Measurements from ENCODE around the gene TRAPPC2. TPM values are rescaled to one million over a fixed set of nuclear protein-coding genes. Genes with fewer than 3 reads are reported as not detected.

The TRAPPC2 gene
- total and polyA plus RNA-seq, 2 of the 4 experiments (the other 2 are of a cell fraction): 11.3 to 13.8 TPM

DNA sequence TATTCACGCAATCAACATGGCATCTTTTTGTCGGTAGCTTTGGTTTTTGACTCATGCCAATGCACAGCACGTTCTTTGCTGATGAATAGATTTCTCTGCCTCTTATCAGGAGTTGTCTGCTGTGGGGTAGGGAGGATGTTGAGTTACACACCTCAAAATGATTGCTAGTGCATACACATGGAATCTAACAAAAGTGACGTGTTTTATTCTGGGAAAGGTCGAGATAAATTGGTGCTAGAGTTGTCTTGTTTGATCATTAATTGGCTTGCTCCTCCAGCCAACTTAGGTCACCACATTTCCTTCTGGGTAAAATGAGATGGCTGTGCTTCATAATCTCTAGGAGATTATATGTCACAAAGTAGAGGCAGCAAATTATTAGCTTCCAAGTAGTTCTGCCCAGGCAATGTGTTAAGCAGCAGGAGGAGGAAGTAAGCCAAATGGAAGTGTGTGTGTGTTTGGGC lies 41.6 kb downstream of the TRAPPC2 start:
- no peak overlapping the region for H3K14ac ChIP-seq (replicated peaks; ENCODE audit: low read depth, low read length)
- no peak overlapping the region for H4K91ac ChIP-seq (ENCODE audit: insufficient read depth, low read depth, low read length)
- dilution Hi-C loops (cut with HindIII; ENCODE audit: low sequenced_read_pairs, unreplicated experiment) (no loop called here), in situ Hi-C loops (cut with MboI; ENCODE audit: low sequenced_read_pairs) (no loop called here), intact Hi-C loops (cut with micrococcal nuclease) (loop anchor here (5.0 kb wide), 1 partner anchor 40 kb away; the partner anchor contains the start of genes OFD1 and TRAPPC2)
- DNase-seq (no peak), ATAC-seq (ENCODE audit: low read depth) (no peak)
- no peak for TF ChIP-seq MAFK (IDR thresholded peaks at IDR 0.05; ENCODE audit: low read depth, low read length)
- TF ChIP-seq CHD1 (IDR thresholded peaks at IDR 0.05; ENCODE audit: low read depth, low read length): no peak
- TF ChIP-seq MXI1 (IDR thresholded peaks at IDR 0.05; ENCODE audit: borderline replicate concordance, low read depth, low read length): no peak
- TF ChIP-seq NFE2L2 (IDR thresholded peaks at IDR 0.05; ENCODE audit: low read depth, low read length): no peak
- no peak for TF ChIP-seq RAD21 (IDR thresholded peaks at IDR 0.05; ENCODE audit: low read length)
- no peak for TF ChIP-seq MAZ (IDR thresholded peaks at IDR 0.05; ENCODE audit: borderline replicate concordance, low read depth, low read length)
- TF ChIP-seq BHLHE40 (IDR thresholded peaks at IDR 0.05; ENCODE audit: low read depth, low read length): no peak
- no peak for TF ChIP-seq SMC3 (IDR thresholded peaks at IDR 0.05; ENCODE audit: low read depth, low read length)
- TF ChIP-seq RFX5 (IDR thresholded peaks at IDR 0.05; ENCODE audit: low read depth, low read length): no peak
- no peak for TF ChIP-seq RCOR1 (IDR thresholded peaks at IDR 0.05; ENCODE audit: insufficient replicate concordance, low read length)
- no peak for TF ChIP-seq POLR2A (IDR thresholded peaks at IDR 0.05; ENCODE audit: low read depth, low read length)
- TF ChIP-seq, protein P1, sequence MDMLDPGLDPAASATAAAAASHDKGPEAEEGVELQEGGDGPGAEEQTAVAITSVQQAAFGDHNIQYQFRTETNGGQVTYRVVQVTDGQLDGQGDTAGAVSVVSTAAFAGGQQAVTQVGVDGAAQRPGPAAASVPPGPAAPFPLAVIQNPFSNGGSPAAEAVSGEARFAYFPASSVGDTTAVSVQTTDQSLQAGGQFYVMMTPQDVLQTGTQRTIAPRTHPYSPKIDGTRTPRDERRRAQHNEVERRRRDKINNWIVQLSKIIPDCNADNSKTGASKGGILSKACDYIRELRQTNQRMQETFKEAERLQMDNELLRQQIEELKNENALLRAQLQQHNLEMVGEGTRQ (IDR thresholded peaks at IDR 0.05; ENCODE audit: low read depth, low read length): no peak
- CTCF ChIA-PET: no interaction called here
- no peak overlapping the region for H3K23ac ChIP-seq (ENCODE audit: low read depth, low read length)
- H3K27ac ChIP-seq (ENCODE audit: insufficient read depth, low read length): no peak overlapping the region
- peaks cover 49% of the 10 kb centered on the region for H4K20me1 ChIP-seq (ENCODE audit: insufficient read depth, low read length)
- no peak overlapping the region for H4K5ac ChIP-seq (ENCODE audit: low read depth, low read length)
- no peaks in the 10 kb centered on the region; the same call in 1 of the 2 replicates for H3K27me3 ChIP-seq (ENCODE audit: control insufficient read depth, insufficient read depth, low read length)
- no peak overlapping the region for H3K4me3 ChIP-seq (ENCODE audit: insufficient read depth, low read depth, low read length)
- no peak overlapping the region for H2BK20ac ChIP-seq (ENCODE audit: low read depth, low read length)
- no peak overlapping the region for H3K4ac ChIP-seq (ENCODE audit: low read depth, low read length)
- H3K9ac ChIP-seq (ENCODE audit: low read depth, low read length): no peak overlapping the region
- no peak overlapping the region for H2AFZ ChIP-seq (replicated peaks; ENCODE audit: low read length, poor library complexity)
- H3K9me1 ChIP-seq (ENCODE audit: insufficient read depth, low read length): peaks cover 3% of the 10 kb centered on the region; the same call in 1 of the 2 replicates
- no peak overlapping the region for H4K8ac ChIP-seq (ENCODE audit: low read depth in 2 of 2, low read length in 2 of 2)
- H2BK15ac ChIP-seq (ENCODE audit: low read depth, low read length): no peak overlapping the region
- no peak overlapping the region for H2BK120ac ChIP-seq (ENCODE audit: low read depth, low read length)
- no peak overlapping the region for H3K4me2 ChIP-seq (ENCODE audit: low read depth, low read length)
- WGBS, 2 experiments (ENCODE audit: extremely low coverage in 2 of 2, insufficient read length in 1 of 2): no CpG with 5 or more reads among the region's 5 CpGs
- H3K18ac ChIP-seq (ENCODE audit: low read depth, low read length): no peak overlapping the region
- no peak overlapping the region for H2AK5ac ChIP-seq (ENCODE audit: low read depth, low read length)
- H2AK9ac ChIP-seq (replicated peaks; ENCODE audit: low read depth, low read length, poor library complexity): peak overlapping the region; percentile 10
- peaks cover 7% of the 10 kb centered on the region for H3K4me1 ChIP-seq (ENCODE audit: control insufficient read depth, insufficient read depth, low read length)
- H3K56ac ChIP-seq (ENCODE audit: extremely low read depth, insufficient read depth, low read length): no peak overlapping the region
- BruUV-seq (replicated peaks): no TSS peak
- peaks cover 22 to 56% of the 10 kb centered on the region in 2 experiments for H3K79me1 ChIP-seq (ENCODE audit: low read depth in 1 of 2, low read length in 2 of 2)
- no peak overlapping the region for H2BK5ac ChIP-seq (ENCODE audit: low read depth, low read length, poor library complexity, severe bottlenecking)
- peaks cover 2% of the 10 kb centered on the region for H3K36me3 ChIP-seq (ENCODE audit: control insufficient read depth, insufficient read depth, low read length)
- POLR2A ChIA-PET (ENCODE audit: unreplicated experiment): no interaction called here
- no peaks in the 10 kb centered on the region for H3K9me3 ChIP-seq (ENCODE audit: control insufficient read depth, insufficient read depth, low read length)
